ENCODE measurements around the gene SYN1. TPM values are rescaled to one million over a fixed set of nuclear protein-coding genes. Genes with fewer than 3 reads are reported as not detected.

Gene SYN1
- total and polyA plus RNA-seq, 3 experiments from 2014 or later, result 0.35 to 0.94 (median 0.60) TPM

DNA sequence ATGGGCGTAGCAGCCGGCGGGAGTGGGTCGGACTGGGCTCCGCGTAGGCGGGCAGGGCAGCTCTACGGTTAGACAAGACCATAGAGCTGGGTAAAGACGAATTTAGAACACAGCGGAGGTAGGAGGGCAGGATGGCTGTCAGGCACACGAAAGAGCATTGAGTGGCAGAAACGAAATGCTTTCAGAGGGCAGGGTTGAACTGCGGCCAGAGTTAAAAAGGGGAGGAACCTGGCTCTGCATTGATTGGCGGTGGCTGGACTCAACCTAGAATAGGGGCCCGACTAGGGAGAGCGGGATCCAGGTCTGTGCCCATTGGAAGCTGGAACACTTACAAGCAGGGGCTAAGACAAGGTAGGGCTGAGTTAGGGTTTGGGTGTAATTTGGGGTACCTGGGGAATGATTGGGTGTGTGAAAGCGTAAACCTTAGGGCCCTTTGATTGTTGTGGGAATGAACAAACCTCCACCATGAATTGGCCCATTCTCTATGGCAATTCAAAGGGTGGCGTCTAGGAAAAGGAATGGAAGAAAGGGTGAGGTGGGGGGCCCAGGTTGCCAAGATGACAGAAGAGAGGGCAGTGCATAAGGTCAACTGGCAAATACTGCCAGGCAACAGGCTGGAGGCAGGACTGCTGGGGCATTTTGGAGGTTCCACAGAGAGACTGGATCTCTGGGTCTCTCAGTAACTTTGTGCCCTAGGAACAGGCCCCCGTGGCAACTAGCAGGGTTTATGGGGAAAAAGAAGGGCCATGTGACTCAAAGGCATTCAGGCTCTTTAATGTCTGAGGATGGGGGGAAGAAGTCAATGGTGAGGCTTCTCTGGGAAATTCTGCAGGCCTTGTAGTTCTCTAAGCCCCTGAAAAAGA lies 31.6 kb upstream of the SYN1 start:
- no peaks in the 10 kb centered on the region for H3K9me3 ChIP-seq (ENCODE audit: low read length)
- peak overlapping the region; percentile 69 for H3K27ac ChIP-seq (ENCODE audit: low read depth, low read length)
- H3K4me3 ChIP-seq (ENCODE audit: low read length), result peak overlapping the region; percentile 66
- H3K36me3 ChIP-seq (ENCODE audit: insufficient read depth, low read length), result peaks cover 15% of the 10 kb centered on the region
- ChIA-PET POLR2A (interaction anchor here (0.6 to 1.0 kb wide), 2 partner anchors 14 to 434 kb away, joined by 3 read pairs; no protein-coding TSS in a partner anchor), CTCF (no interaction called here)
- Mint-ChIP-seq H3K4me3 (peak overlapping the region; percentile 79 to 93 (median 87)), H3K27me3 (peaks cover 0 to 14% of the 10 kb centered on the region in 2 donors), H3K4me1 (peaks cover 30 to 43% (median 32%) of the 10 kb centered on the region in 3 donors), H3K9me3 (peaks cover 0 to 1% (median 0%) of the 10 kb centered on the region in 5 donors), H3K27ac (peak overlapping the region; percentile 76 to 98 (median 93)), H3K36me3 (peaks cover 0 to 61% (median 4%) of the 10 kb centered on the region in 3 donors)
- peaks cover 26% of the 10 kb centered on the region for H3K4me1 ChIP-seq (ENCODE audit: insufficient read depth, low read length)
- no peak for DNase-seq
- no peaks in the 10 kb centered on the region for H3K27me3 ChIP-seq (ENCODE audit: insufficient read depth, low read length, poor library complexity, severe bottlenecking)

DNA sequence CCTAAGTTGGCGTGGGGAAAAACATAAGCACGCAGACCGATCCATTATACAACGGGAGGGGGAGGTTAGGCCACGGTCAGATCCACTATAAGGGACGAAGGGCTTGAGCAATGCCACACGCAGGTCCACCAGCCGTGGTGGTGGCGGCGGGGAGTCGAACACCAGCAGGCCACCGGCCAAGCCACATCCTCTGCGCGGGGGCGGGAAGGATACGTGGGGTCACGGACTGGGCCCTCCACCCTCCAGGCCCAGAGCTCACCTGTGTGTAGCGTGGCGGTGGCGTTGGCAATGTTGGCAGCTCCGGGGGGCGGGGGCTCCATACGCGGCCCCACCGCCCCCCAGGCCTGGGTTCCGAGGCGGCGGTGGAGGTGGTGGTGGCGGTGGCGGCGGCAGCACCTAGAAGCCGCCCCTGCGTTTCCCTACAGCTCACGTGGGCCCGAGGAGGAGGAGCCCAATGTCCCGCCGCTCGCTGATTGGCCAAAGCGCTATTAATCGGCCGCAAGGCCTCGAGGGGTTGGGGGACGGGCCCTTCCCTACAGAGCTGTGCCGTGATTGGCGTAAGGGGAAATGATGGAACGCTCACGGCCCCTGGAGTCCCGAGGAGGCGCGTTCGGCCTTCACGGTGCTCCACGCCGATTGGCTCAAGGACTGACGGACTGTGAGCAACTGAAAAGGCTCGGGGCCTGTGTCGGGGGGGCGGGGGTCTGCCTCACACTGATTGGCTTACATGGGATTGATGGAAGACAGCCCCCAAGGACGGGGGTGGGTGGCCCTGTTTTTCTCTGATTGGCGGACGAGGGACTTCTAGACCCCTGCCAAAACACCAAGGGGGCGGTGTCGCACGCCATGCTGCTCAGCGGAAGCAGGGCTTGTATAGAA lies 30.7 kb upstream of the SYN1 start, which contains the start of gene ELK1:
Gene ELK1, minus strand, starts transcription at position 400 of the 879 bp plus-strand sequence. CDS start 9,122 bp downstream, outside the sequence.
- POLR2A ChIA-PET, result interaction anchor here (0.6 to 1.0 kb wide), 5 partner anchors 14 to 433 kb away, joined by 3 to 4 read pairs (median 3); partner anchors contain the start of gene ARAF

DNA sequence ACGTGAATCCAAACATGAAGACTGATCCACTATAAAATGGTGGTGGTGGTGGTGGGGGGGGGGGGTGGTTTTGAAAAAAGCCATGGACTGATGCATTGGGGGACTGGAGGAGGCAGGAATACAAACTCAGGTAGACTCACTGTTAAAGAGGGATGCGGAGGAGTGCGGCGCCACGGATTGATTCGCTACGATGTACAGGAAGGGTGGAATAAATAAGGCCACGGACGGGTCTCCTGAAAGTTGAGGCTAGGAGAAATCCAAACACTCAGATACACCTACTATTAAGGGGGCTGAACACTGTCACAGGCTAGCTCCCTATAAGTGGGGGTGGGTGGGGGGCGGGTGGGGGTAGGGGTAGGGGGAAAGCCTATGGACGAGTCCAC lies 30.1 kb upstream of the SYN1 start:
- H3K9me3 ChIP-seq (ENCODE audit: low read length), result no peaks in the 10 kb centered on the region
- H3K27me3 ChIP-seq (ENCODE audit: insufficient read depth, low read length, poor library complexity, severe bottlenecking), result no peaks in the 10 kb centered on the region
- no peak overlapping the region for H3K27ac ChIP-seq (ENCODE audit: low read depth, low read length)
- H3K4me1 Mint-ChIP-seq, result peaks cover 30 to 55% (median 34%) of the 10 kb centered on the region in 3 donors
- H3K27me3 Mint-ChIP-seq, result peaks cover 0 to 14% of the 10 kb centered on the region in 2 donors
- H3K36me3 Mint-ChIP-seq, result peaks cover 0 to 56% (median 4%) of the 10 kb centered on the region in 3 donors
- H3K4me3 Mint-ChIP-seq, result peak overlapping the region; percentile 79 to 93 (median 87)
- peaks cover 26% of the 10 kb centered on the region for H3K4me1 ChIP-seq (ENCODE audit: insufficient read depth, low read length)
- peaks cover 4% of the 10 kb centered on the region for H3K36me3 ChIP-seq (ENCODE audit: insufficient read depth, low read length)
- ChIA-PET POLR2A (interaction anchor here (0.7 to 0.9 kb wide), 3 partner anchors 67 to 417 kb away, joined by 3 to 4 read pairs (median 3); partner anchors contain the start of gene ARAF), CTCF (no interaction called here)
- H3K27ac Mint-ChIP-seq, result peak overlapping the region in 7 of 8 donors; percentile 74 to 93 (median 82)
- no peak for DNase-seq
- no peaks in the 10 kb centered on the region for H3K9me3 Mint-ChIP-seq
- H3K4me3 ChIP-seq (ENCODE audit: low read length), result peak overlapping the region; percentile 58

More for the DNA sequence above, 30.7 kb upstream of the SYN1 start, which contains the start of gene ELK1:
- Mint-ChIP-seq H3K27ac (peak within 1 kb of the TSS; percentile 78 to 98 (median 93)), H3K4me3 (peak within 1 kb of the TSS; percentile 79 to 93 (median 87)), H3K9me3 (no peaks in the 10 kb centered on the region), H3K27me3 (peaks cover 0 to 14% of the 10 kb centered on the region in 2 donors), H3K4me1 (peaks cover 28 to 50% (median 30%) of the 10 kb centered on the region in 3 donors), H3K36me3 (peaks cover 0 to 55% (median 4%) of the 10 kb centered on the region in 3 donors)
- DNase-seq, result peak; percentile 80 to 94 (median 89)
- peak within 1 kb of the TSS; percentile 71 for H3K4me3 ChIP-seq (ENCODE audit: low read length)
- H3K4me1 ChIP-seq (ENCODE audit: insufficient read depth, low read length), result peaks cover 26% of the 10 kb centered on the region
- CTCF ChIA-PET, result no interaction called here
- no peaks in the 10 kb centered on the region for H3K9me3 ChIP-seq (ENCODE audit: low read length)
- H3K36me3 ChIP-seq (ENCODE audit: insufficient read depth, low read length), result peaks cover 6% of the 10 kb centered on the region
- H3K27ac ChIP-seq (ENCODE audit: low read depth, low read length), result peak within 1 kb of the TSS; percentile 69
- no peaks in the 10 kb centered on the region for H3K27me3 ChIP-seq (ENCODE audit: insufficient read depth, low read length, poor library complexity, severe bottlenecking)

DNA sequence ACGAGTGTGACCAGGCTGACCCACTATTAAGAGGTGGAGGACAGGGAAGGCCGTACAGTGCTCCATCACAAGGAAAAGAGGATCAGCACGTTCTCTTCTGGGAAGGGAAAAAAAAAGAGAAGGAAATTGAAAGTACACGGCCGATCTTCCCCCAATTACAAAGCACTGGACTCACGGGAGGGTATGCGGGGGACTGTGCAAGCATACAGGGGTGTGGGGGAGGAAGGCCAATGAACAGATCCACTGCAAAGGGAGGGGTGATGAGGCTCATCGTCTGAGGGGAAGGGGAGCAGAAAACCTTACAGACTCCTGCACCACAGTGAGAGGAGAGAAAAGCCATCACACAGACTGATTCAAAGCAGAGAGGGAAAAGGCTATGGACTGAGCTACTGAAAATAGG lies 29.6 kb upstream of the SYN1 start:
- H3K27me3 Mint-ChIP-seq, result peaks cover 0 to 17% of the 10 kb centered on the region in 2 donors
- no peaks in the 10 kb centered on the region for H3K9me3 Mint-ChIP-seq
- H3K9me3 ChIP-seq (ENCODE audit: low read length), result no peaks in the 10 kb centered on the region
- H3K4me1 Mint-ChIP-seq, result peaks cover 32 to 60% (median 39%) of the 10 kb centered on the region in 3 donors
- H3K27ac ChIP-seq (ENCODE audit: low read depth, low read length), result no peak overlapping the region
- H3K4me3 ChIP-seq (ENCODE audit: low read length), result peak overlapping the region; percentile 58
- POLR2A ChIA-PET, result no interaction called here
- peaks cover 0 to 57% (median 4%) of the 10 kb centered on the region in 3 donors for H3K36me3 Mint-ChIP-seq
- H3K27ac Mint-ChIP-seq, result peak overlapping the region in 7 of 8 donors; percentile 8 to 82 (median 74)
- H3K36me3 ChIP-seq (ENCODE audit: insufficient read depth, low read length), result peaks cover 4% of the 10 kb centered on the region
- no peak for DNase-seq
- H3K4me1 ChIP-seq (ENCODE audit: insufficient read depth, low read length), result peaks cover 30% of the 10 kb centered on the region
- no peaks in the 10 kb centered on the region for H3K27me3 ChIP-seq (ENCODE audit: insufficient read depth, low read length, poor library complexity, severe bottlenecking)
- CTCF ChIA-PET, result interaction anchor here (1.2 kb wide), 1 partner anchor 125 kb away, joined by 3 read pairs; no protein-coding TSS in a partner anchor
- H3K4me3 Mint-ChIP-seq, result peak overlapping the region; percentile 79 to 93 (median 87)

DNA sequence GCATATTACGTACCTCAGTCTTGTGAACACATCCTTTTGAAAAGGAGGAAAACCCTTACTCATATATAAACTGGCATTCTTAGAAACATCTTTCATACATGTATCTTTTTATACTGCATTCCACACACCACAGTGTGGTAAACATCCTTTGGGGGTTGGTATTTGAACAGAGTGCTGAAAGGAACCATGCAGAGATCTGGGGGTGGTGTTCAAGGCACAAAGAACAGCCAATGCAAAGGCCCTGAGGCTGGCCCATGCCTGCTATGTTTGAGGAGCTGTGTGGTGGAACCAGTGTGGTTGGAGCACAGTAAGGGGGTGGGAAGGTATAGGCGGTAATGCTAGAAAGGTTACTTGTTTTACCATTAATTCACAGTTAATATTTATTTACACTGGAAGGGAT lies 28.7 kb upstream of the SYN1 start:
- H3K4me1 ChIP-seq (ENCODE audit: insufficient read depth, low read length), result peaks cover 32% of the 10 kb centered on the region
- H3K27ac ChIP-seq (ENCODE audit: low read depth, low read length), result no peak overlapping the region
- no peaks in the 10 kb centered on the region for H3K9me3 ChIP-seq (ENCODE audit: low read length)
- H3K27me3 ChIP-seq (ENCODE audit: insufficient read depth, low read length, poor library complexity, severe bottlenecking), result no peaks in the 10 kb centered on the region
- Mint-ChIP-seq H3K36me3 (peaks cover 0 to 60% (median 4%) of the 10 kb centered on the region in 3 donors), H3K4me3 (peak overlapping the region; percentile 18 to 89 (median 80)), H3K4me1 (peaks cover 34 to 63% (median 41%) of the 10 kb centered on the region in 3 donors), H3K9me3 (no peaks in the 10 kb centered on the region), H3K27ac (peak overlapping the region in 5 of 8 donors; percentile 13 to 76 (median 43)), H3K27me3 (peaks cover 0 to 19% of the 10 kb centered on the region in 2 donors)
- no peak for DNase-seq
- ChIA-PET CTCF (interaction anchor here (0.9 to 1.2 kb wide), 2 partner anchors 86 to 125 kb away, joined by 3 read pairs; no protein-coding TSS in a partner anchor), POLR2A (no interaction called here)
- H3K4me3 ChIP-seq (ENCODE audit: low read length), result no peak overlapping the region
- no peaks in the 10 kb centered on the region for H3K36me3 ChIP-seq (ENCODE audit: insufficient read depth, low read length)

DNA sequence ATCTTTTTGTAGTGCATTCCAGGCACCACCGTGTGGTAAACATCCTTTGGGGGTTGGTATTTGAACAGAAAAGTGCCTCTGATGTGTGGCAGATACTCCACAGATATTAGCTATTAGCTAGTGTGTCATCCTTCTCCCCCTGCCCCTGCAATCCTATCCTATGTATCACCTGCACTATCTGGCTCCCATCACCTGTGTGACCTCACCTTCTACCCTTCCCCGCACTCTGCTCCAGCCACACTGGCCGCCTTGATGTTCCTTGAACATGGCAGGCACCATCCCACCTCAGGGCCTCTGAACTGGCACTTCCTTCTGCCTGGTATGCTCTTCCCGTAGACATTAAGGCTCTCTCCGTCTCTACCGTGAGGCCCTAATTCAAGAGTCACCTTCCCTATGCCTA lies 27.0 kb upstream of the SYN1 start:
- peaks cover 34 to 63% (median 41%) of the 10 kb centered on the region in 3 donors for H3K4me1 Mint-ChIP-seq
- H3K27me3 ChIP-seq (ENCODE audit: insufficient read depth, low read length, poor library complexity, severe bottlenecking), result no peaks in the 10 kb centered on the region
- no peaks in the 10 kb centered on the region for H3K9me3 Mint-ChIP-seq
- peaks cover 0 to 16% of the 10 kb centered on the region in 2 donors for H3K27me3 Mint-ChIP-seq
- peaks cover 1 to 52% (median 4%) of the 10 kb centered on the region in 3 donors for H3K36me3 Mint-ChIP-seq
- peak overlapping the region in 1 of 8 donors; percentile 61 for H3K27ac Mint-ChIP-seq
- H3K4me3 ChIP-seq (ENCODE audit: low read length), result no peak overlapping the region
- peaks cover 32% of the 10 kb centered on the region for H3K4me1 ChIP-seq (ENCODE audit: insufficient read depth, low read length)
- CTCF ChIA-PET, result interaction anchor here (1.0 kb wide), 1 partner anchor 18 kb away, joined by 3 read pairs; no protein-coding TSS in a partner anchor
- H3K27ac ChIP-seq (ENCODE audit: low read depth, low read length), result no peak overlapping the region
- DNase-seq, result no peak
- H3K9me3 ChIP-seq (ENCODE audit: low read length), result no peaks in the 10 kb centered on the region
- no peak overlapping the region for H3K4me3 Mint-ChIP-seq
- no peaks in the 10 kb centered on the region for H3K36me3 ChIP-seq (ENCODE audit: insufficient read depth, low read length)
- POLR2A ChIA-PET, result no interaction called here

DNA sequence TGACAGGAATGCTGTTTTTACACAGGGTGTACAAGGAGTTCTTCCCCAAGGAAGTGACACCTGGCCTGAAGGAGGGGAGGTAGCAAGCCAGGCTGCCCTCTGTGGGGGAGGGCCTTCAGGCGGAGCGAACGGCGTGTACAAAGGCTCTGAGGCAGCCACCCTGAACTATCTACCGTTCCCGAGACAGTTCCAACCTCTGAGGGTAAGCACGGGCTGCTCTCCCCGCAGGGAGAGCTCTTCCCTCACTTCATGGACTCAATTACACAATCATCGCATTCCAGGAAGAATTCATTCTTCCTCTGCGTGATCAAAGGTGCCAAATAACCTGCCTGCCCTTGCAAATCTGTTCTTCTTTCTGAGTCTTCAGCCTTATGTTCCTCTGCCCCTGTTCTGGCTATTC lies 25.9 kb upstream of the SYN1 start:
- no peak for DNase-seq
- peaks cover 2 to 54% (median 5%) of the 10 kb centered on the region in 3 donors for H3K36me3 Mint-ChIP-seq
- peaks cover 4% of the 10 kb centered on the region for H3K36me3 ChIP-seq (ENCODE audit: insufficient read depth, low read length)
- peak overlapping the region in 1 of 7 donors; percentile 69 for H3K4me3 Mint-ChIP-seq
- H3K9me3 ChIP-seq (ENCODE audit: low read length), result no peaks in the 10 kb centered on the region
- H3K27me3 Mint-ChIP-seq, result peaks cover 0 to 16% of the 10 kb centered on the region in 2 donors
- H3K4me3 ChIP-seq (ENCODE audit: low read length), result no peak overlapping the region
- H3K4me1 ChIP-seq (ENCODE audit: insufficient read depth, low read length), result peaks cover 27% of the 10 kb centered on the region
- no peak overlapping the region for H3K27ac Mint-ChIP-seq
- ChIA-PET CTCF (no interaction called here), POLR2A (no interaction called here)
- H3K27ac ChIP-seq (ENCODE audit: low read depth, low read length), result no peak overlapping the region
- peaks cover 26 to 53% (median 32%) of the 10 kb centered on the region in 3 donors for H3K4me1 Mint-ChIP-seq
- H3K27me3 ChIP-seq (ENCODE audit: insufficient read depth, low read length, poor library complexity, severe bottlenecking), result no peaks in the 10 kb centered on the region
- no peaks in the 10 kb centered on the region for H3K9me3 Mint-ChIP-seq

All from CD8-positive, alpha-beta memory T cell (primary cell).